Activated naive CD4-positive, alpha-beta T cell treated with anti-CD3 and anti-CD28 coated beads for 36 hours (primary cell): ENCODE results near the gene SNX13. TPM values are rescaled to one million over a fixed set of nuclear protein-coding genes. Genes with fewer than 3 reads are reported as not detected.

Source experiments
- CTCF ChIA-PET: fragments of 350-600 bp; sonication (Branson Sonifier 250); formaldehyde crosslinking; loops from one replicate; lab custom pipeline; 2021; ENCODE audit warnings: antibody characterized with exemption; lab: Charles Lee
- DNase-seq: peaks from one replicate; pipeline ENCODE4 v3.0.0-alpha.2; 2020
- H3K27ac Mint-ChIP-seq: one replicate; pipeline ENCODE4 v1.8.0; 2021; ENCODE audit warnings: mild to moderate bottlenecking, mixed read lengths
- H3K27me3 Mint-ChIP-seq: one replicate; pipeline ENCODE4 v1.8.0; 2021; ENCODE audit warnings: low read depth, mixed read lengths
- H3K36me3 Mint-ChIP-seq: one replicate; pipeline ENCODE4 v1.8.0; 2021; ENCODE audit warnings: low read depth, mixed read lengths
- H3K4me1 Mint-ChIP-seq: one replicate; pipeline ENCODE4 v1.8.0; 2021; ENCODE audit warnings: low read depth, mixed read lengths
- H3K4me3 Mint-ChIP-seq: one replicate; pipeline ENCODE4 v1.8.0; 2021; ENCODE audit warnings: mild to moderate bottlenecking, moderate library complexity, mixed read lengths
- H3K9me3 Mint-ChIP-seq: one replicate; pipeline ENCODE4 v1.8.0; 2021; ENCODE audit warnings: mixed read lengths
- intact Hi-C: fragments of 100-400 bp; cut with micrococcal nuclease; formaldehyde crosslinking; loops from one replicate; pipeline ENCODE4 v1.15.1; 2023
- total RNA-seq, 2 experiments: library from RNA; stranded (reverse); gene quantifications; one replicate each; pipeline ENCODE4 v1.2.3, GENCODE V29; 2021

SNX13 gene
- total RNA-seq, 2 experiments from 2014 or later, result 19.5 to 20.3 TPM

GRCh38 chr7:17792075-17792936 is 148.0 kb downstream of the SNX13 start:
- no peak for DNase-seq
- intact Hi-C loops, result no loop called here
- CTCF ChIA-PET, result interaction anchor here (0.6 to 1.5 kb wide), 2 partner anchors 22 to 447 kb away, joined by 3 to 5 read pairs; no protein-coding TSS in a partner anchor
- no peak overlapping the region for H3K4me3 Mint-ChIP-seq
- no peaks in the 10 kb centered on the region for H3K27me3 Mint-ChIP-seq
- no peaks in the 10 kb centered on the region for H3K4me1 Mint-ChIP-seq
- no peak overlapping the region for H3K27ac Mint-ChIP-seq
- no peaks in the 10 kb centered on the region for H3K9me3 Mint-ChIP-seq
- H3K36me3 Mint-ChIP-seq, result peaks cover 7% of the 10 kb centered on the region

GRCh38 chr7:17787257-17787656 is 153.0 kb downstream of the SNX13 start:
- H3K4me3 Mint-ChIP-seq, result no peak overlapping the region
- no peak for DNase-seq
- H3K9me3 Mint-ChIP-seq, result no peaks in the 10 kb centered on the region
- H3K36me3 Mint-ChIP-seq, result peaks cover 3% of the 10 kb centered on the region
- H3K4me1 Mint-ChIP-seq, result no peaks in the 10 kb centered on the region
- no peak overlapping the region for H3K27ac Mint-ChIP-seq
- intact Hi-C loops, result no loop called here
- CTCF ChIA-PET, result no interaction called here
- H3K27me3 Mint-ChIP-seq, result no peaks in the 10 kb centered on the region

- CTCF ChIA-PET, result no interaction called here
- no peak overlapping the region for H3K4me3 Mint-ChIP-seq
- no peak for DNase-seq
- H3K27me3 Mint-ChIP-seq, result no peaks in the 10 kb centered on the region
- H3K36me3 Mint-ChIP-seq, result peaks cover 3% of the 10 kb centered on the region
- no peaks in the 10 kb centered on the region for H3K9me3 Mint-ChIP-seq
- no peak overlapping the region for H3K27ac Mint-ChIP-seq
- intact Hi-C loops, result no loop called here
- H3K4me1 Mint-ChIP-seq, result no peaks in the 10 kb centered on the region
Measured at GRCh38 chr7:17786314-17786852, 153.9 kb downstream of the SNX13 start.

GRCh38 chr7:17782216-17782549 is 158.1 kb downstream of the SNX13 start:
- Mint-ChIP-seq H3K27me3 (no peaks in the 10 kb centered on the region), H3K36me3 (peaks cover 2% of the 10 kb centered on the region), H3K4me3 (no peak overlapping the region), H3K9me3 (no peaks in the 10 kb centered on the region), H3K27ac (no peak overlapping the region), H3K4me1 (no peaks in the 10 kb centered on the region)
- intact Hi-C loops, result no loop called here
- no peak for DNase-seq
- CTCF ChIA-PET, result interaction anchor here (1.2 kb wide), 1 partner anchor 12 kb away, joined by 3 read pairs; no protein-coding TSS in a partner anchor

- intact Hi-C loops, result no loop called here
- no peak overlapping the region for H3K4me3 Mint-ChIP-seq
- no peaks in the 10 kb centered on the region for H3K36me3 Mint-ChIP-seq
Measured at GRCh38 chr7:17781491-17782215, 158.6 kb downstream of the SNX13 start.

GRCh38 chr7:17779381-17779780 is 160.9 kb downstream of the SNX13 start:
- H3K36me3 Mint-ChIP-seq, result no peaks in the 10 kb centered on the region
- no peaks in the 10 kb centered on the region for H3K4me1 Mint-ChIP-seq
- no peak overlapping the region for H3K27ac Mint-ChIP-seq
- no peak for DNase-seq
- CTCF ChIA-PET, result interaction anchor here (1.1 kb wide), 1 partner anchor 542 kb away, joined by 3 read pairs; no protein-coding TSS in a partner anchor
- H3K4me3 Mint-ChIP-seq, result no peak overlapping the region
- H3K9me3 Mint-ChIP-seq, result no peaks in the 10 kb centered on the region
- H3K27me3 Mint-ChIP-seq, result no peaks in the 10 kb centered on the region
- intact Hi-C loops, result no loop called here

More at GRCh38 chr7:17781491-17782215, 158.6 kb downstream of the SNX13 start:
- Mint-ChIP-seq H3K9me3 (no peaks in the 10 kb centered on the region), H3K27ac (no peak overlapping the region), H3K27me3 (no peaks in the 10 kb centered on the region), H3K4me1 (no peaks in the 10 kb centered on the region)
- CTCF ChIA-PET, result interaction anchor here (0.7 kb wide), 1 partner anchor 799 kb away, joined by 3 read pairs; no protein-coding TSS in a partner anchor
- DNase-seq, result no peak

GRCh38 chr7:17774716-17775288 is 165.5 kb downstream of the SNX13 start:
- no peak for DNase-seq
- CTCF ChIA-PET, result no interaction called here
- Mint-ChIP-seq H3K4me3 (no peak overlapping the region), H3K9me3 (no peaks in the 10 kb centered on the region), H3K36me3 (no peaks in the 10 kb centered on the region), H3K4me1 (peaks cover 9% of the 10 kb centered on the region), H3K27me3 (no peaks in the 10 kb centered on the region), H3K27ac (no peak overlapping the region)
- intact Hi-C loops, result loop anchor here (5.0 kb wide), 1 partner anchor 93 kb away; no protein-coding TSS in a partner anchor

- H3K27ac Mint-ChIP-seq, result no peak overlapping the region
- H3K4me3 Mint-ChIP-seq, result no peak overlapping the region
- no peaks in the 10 kb centered on the region for H3K36me3 Mint-ChIP-seq
- H3K4me1 Mint-ChIP-seq, result peaks cover 9% of the 10 kb centered on the region
- no peaks in the 10 kb centered on the region for H3K9me3 Mint-ChIP-seq
- no peaks in the 10 kb centered on the region for H3K27me3 Mint-ChIP-seq
- CTCF ChIA-PET, result no interaction called here
- no peak for DNase-seq
- intact Hi-C loops, result loop anchor here (5.0 kb wide), 1 partner anchor 92 kb away; no protein-coding TSS in a partner anchor
Measured at GRCh38 chr7:17774248-17774647, 166.0 kb downstream of the SNX13 start.

GRCh38 chr7:17773289-17773626 is 167.0 kb downstream of the SNX13 start:
- CTCF ChIA-PET, result interaction anchor here (0.5 to 1.3 kb wide), 5 partner anchors 24 to 548 kb away, joined by 3 to 11 read pairs (median 4); no protein-coding TSS in a partner anchor
- H3K4me1 Mint-ChIP-seq, result peaks cover 9% of the 10 kb centered on the region
- no peak overlapping the region for H3K4me3 Mint-ChIP-seq
- no peak for DNase-seq
- H3K9me3 Mint-ChIP-seq, result no peaks in the 10 kb centered on the region
- intact Hi-C loops, result loop anchor here (5.0 kb wide), 1 partner anchor 91 kb away; no protein-coding TSS in a partner anchor
- H3K36me3 Mint-ChIP-seq, result no peaks in the 10 kb centered on the region
- no peak overlapping the region for H3K27ac Mint-ChIP-seq
- no peaks in the 10 kb centered on the region for H3K27me3 Mint-ChIP-seq

- no peaks in the 10 kb centered on the region for H3K27me3 Mint-ChIP-seq
- CTCF ChIA-PET, result interaction anchor here (0.5 to 1.3 kb wide), 7 partner anchors 24 to 572 kb away, joined by 3 to 11 read pairs (median 3); no protein-coding TSS in a partner anchor
- H3K4me3 Mint-ChIP-seq, result no peak overlapping the region
- no peak overlapping the region for H3K27ac Mint-ChIP-seq
- peaks cover 9% of the 10 kb centered on the region for H3K4me1 Mint-ChIP-seq
- intact Hi-C loops, result loop anchor here (5.0 kb wide), 1 partner anchor 90 kb away; no protein-coding TSS in a partner anchor
- peak; percentile 27 for DNase-seq
- no peaks in the 10 kb centered on the region for H3K9me3 Mint-ChIP-seq
- no peaks in the 10 kb centered on the region for H3K36me3 Mint-ChIP-seq
Measured at GRCh38 chr7:17772581-17773288, 167.6 kb downstream of the SNX13 start.

- CTCF ChIA-PET, result interaction anchor here (1.1 to 2.4 kb wide), 5 partner anchors 23 to 550 kb away, joined by 3 to 18 read pairs (median 7); no protein-coding TSS in a partner anchor
- H3K36me3 Mint-ChIP-seq, result no peaks in the 10 kb centered on the region
- intact Hi-C loops, result loop anchor here (2.0 to 5.0 kb wide), 2 partner anchors 65 to 90 kb away; no protein-coding TSS in a partner anchor
- H3K9me3 Mint-ChIP-seq, result no peaks in the 10 kb centered on the region
- H3K4me1 Mint-ChIP-seq, result peaks cover 9% of the 10 kb centered on the region
- H3K4me3 Mint-ChIP-seq, result no peak overlapping the region
- no peaks in the 10 kb centered on the region for H3K27me3 Mint-ChIP-seq
- no peak for DNase-seq
- H3K27ac Mint-ChIP-seq, result no peak overlapping the region
Measured at GRCh38 chr7:17771901-17772408, 168.3 kb downstream of the SNX13 start.
